IPS-18a (cell line): ENCODE measurements around the gene FER.
"Not testable (repeated sequence)": the region's sequence is repeated elsewhere in the genome, so short reads cannot be mapped to it uniquely, and the experiment has no call there.

Experiments used
- H3K27ac ChIP-seq: one replicate; pipeline ENCODE4 v1.5.1; 2013; ENCODE audit warnings: low read length
- H3K27me3 ChIP-seq: one replicate; pipeline ENCODE4 v1.6.1; 2013; ENCODE audit warnings: mild to moderate bottlenecking, low read length; ENCODE audit not compliant: control insufficient read depth, insufficient read depth
- H3K36me3 ChIP-seq: one replicate; pipeline ENCODE4 v1.6.1; 2013; ENCODE audit warnings: low read depth, low read length; ENCODE audit not compliant: control insufficient read depth
- H3K4me1 ChIP-seq: one replicate; pipeline ENCODE4 v1.6.1; 2013; ENCODE audit warnings: low read depth, low read length; ENCODE audit not compliant: control insufficient read depth
- H3K4me3 ChIP-seq: one replicate; pipeline ENCODE4 v1.5.1; 2013; ENCODE audit warnings: low read length
- H3K9ac ChIP-seq: one replicate; pipeline ENCODE4 v1.6.1; 2013; ENCODE audit warnings: mild to moderate bottlenecking, low read length, moderate library complexity
- H3K9me3 ChIP-seq: one replicate; pipeline ENCODE4 v1.6.1; 2013; ENCODE audit warnings: low read depth, low read length; ENCODE audit not compliant: control insufficient read depth

The FER gene

DNA sequence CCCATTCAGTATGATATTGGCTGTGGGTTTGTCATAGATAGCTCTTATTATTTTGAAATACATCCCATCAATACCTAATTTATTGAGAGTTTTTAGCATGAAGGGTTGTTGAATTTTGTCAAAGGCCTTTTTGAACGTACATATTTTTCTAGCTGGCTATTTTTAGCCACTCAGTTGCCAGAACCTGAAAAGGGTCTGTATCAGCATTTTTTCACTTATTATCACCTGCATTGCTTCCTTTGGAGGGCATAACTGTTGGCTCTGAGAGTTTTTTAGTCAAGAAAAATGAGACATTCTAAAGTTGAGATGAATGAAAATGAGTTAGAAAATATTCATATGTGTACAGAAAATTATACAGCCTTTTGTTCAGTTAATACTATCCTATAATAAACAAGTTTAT, 278.0 kb downstream of the FER start:
- H3K9ac ChIP-seq, H3K36me3 ChIP-seq, H3K9me3 ChIP-seq, H3K4me1 ChIP-seq, H3K27me3 ChIP-seq, H3K4me3 ChIP-seq, H3K27ac ChIP-seq: not testable (repeated sequence)

GRCh38 chr5:109027983-109028607, 280.4 kb downstream of the FER start:
- no peaks in the 10 kb centered on the region for H3K4me1 ChIP-seq
- H3K27ac ChIP-seq, result no peak overlapping the region
- H3K9ac ChIP-seq, result no peak overlapping the region
- H3K36me3 ChIP-seq, result no peaks in the 10 kb centered on the region
- no peak overlapping the region for H3K4me3 ChIP-seq
- H3K9me3 ChIP-seq, result no peaks in the 10 kb centered on the region
- no peaks in the 10 kb centered on the region for H3K27me3 ChIP-seq

GRCh38 chr5:109028608-109029299, 281.1 kb downstream of the FER start:
- Histone ChIP-seq H3K9ac (no peak overlapping the region), H3K36me3 (no peaks in the 10 kb centered on the region), H3K4me1 (no peaks in the 10 kb centered on the region), H3K9me3 (no peaks in the 10 kb centered on the region), H3K27ac (no peak overlapping the region), H3K27me3 (no peaks in the 10 kb centered on the region), H3K4me3 (no peak overlapping the region)

DNA sequence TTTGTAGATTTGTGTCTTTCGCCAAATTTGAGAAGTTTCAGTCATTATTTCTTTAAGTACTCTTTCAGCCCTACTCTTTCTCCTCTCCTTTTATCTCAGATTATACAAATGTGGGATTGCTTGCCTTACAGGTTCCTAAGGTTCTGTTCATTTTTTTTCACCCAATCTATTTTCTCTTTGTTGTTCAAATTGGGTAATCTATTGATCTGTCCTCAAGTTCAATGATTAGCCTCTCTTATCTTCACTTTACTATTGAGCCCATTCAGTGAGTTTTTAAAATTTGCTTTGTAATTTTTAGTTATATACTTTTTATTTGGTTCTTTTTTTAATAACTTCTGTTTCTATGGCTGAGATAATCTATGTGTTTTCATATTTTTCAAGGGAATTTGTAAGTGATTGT, 282.1 kb downstream of the FER start:
- H3K9me3 ChIP-seq, result no peaks in the 10 kb centered on the region
- no peak overlapping the region for H3K4me3 ChIP-seq
- H3K9ac ChIP-seq, result no peak overlapping the region
- H3K27me3 ChIP-seq, result no peaks in the 10 kb centered on the region
- H3K27ac ChIP-seq, result no peak overlapping the region
- no peaks in the 10 kb centered on the region for H3K4me1 ChIP-seq
- no peaks in the 10 kb centered on the region for H3K36me3 ChIP-seq

DNA sequence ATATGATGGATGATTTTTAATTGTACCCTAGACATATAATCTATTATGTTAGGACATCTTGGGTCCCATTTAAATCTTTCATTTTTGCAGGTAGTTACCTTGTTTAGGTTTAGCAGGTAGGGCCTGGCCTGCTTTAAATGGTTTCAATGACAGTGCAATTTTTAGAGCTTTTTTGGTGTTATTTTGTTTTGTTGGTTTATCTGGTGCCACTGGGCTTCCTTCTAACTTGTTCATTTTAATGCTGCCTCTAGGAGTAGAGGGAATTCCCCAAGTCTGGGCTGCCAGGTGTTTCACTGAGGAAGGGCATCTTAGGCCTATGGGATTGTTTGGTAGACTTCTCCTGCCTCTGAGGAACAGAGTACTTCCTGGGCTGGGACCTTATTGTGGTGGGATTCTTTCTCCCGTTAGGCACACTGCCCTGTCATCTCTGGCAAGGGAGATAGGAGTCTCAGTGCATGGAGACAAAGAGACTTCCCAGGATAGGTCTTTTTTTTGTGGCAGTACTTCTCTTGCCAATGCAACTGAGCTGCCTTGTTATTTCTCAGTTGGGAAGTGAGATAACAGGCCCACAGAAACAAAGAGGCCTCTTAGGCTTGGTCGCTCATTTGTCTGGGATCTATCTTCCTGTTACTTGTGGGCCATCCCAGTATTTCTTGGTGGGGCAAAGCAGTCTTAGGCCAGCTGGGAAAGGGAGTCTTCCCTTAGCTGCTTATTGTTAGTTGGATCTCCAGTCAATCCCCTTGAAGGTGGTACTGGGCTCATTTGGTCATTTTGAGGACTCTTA, 282.9 kb downstream of the FER start:
- H3K9ac ChIP-seq, result no peak overlapping the region
- no peaks in the 10 kb centered on the region for H3K27me3 ChIP-seq
- no peaks in the 10 kb centered on the region for H3K9me3 ChIP-seq
- no peaks in the 10 kb centered on the region for H3K4me1 ChIP-seq
- H3K36me3 ChIP-seq, result no peaks in the 10 kb centered on the region
- H3K27ac ChIP-seq, result no peak overlapping the region
- no peak overlapping the region for H3K4me3 ChIP-seq

- H3K36me3 ChIP-seq, result no peaks in the 10 kb centered on the region
- H3K27ac ChIP-seq, result no peak overlapping the region
- no peaks in the 10 kb centered on the region for H3K9me3 ChIP-seq
- no peak overlapping the region for H3K4me3 ChIP-seq
- no peaks in the 10 kb centered on the region for H3K27me3 ChIP-seq
- no peaks in the 10 kb centered on the region for H3K4me1 ChIP-seq
- no peak overlapping the region for H3K9ac ChIP-seq
Measured at GRCh38 chr5:109034306-109034705, 286.6 kb downstream of the FER start.

GRCh38 chr5:109035436-109035835, 287.7 kb downstream of the FER start:
- H3K9me3 ChIP-seq, result no peaks in the 10 kb centered on the region
- H3K4me1 ChIP-seq, result no peaks in the 10 kb centered on the region
- H3K36me3 ChIP-seq, result no peaks in the 10 kb centered on the region
- H3K4me3 ChIP-seq, result no peak overlapping the region
- H3K27ac ChIP-seq, result no peak overlapping the region
- no peaks in the 10 kb centered on the region for H3K27me3 ChIP-seq
- no peak overlapping the region for H3K9ac ChIP-seq

GRCh38 chr5:109038209-109038840, 290.6 kb downstream of the FER start:
- H3K4me3 ChIP-seq, result no peak overlapping the region
- H3K27ac ChIP-seq, result no peak overlapping the region
- no peaks in the 10 kb centered on the region for H3K36me3 ChIP-seq
- H3K27me3 ChIP-seq, result no peaks in the 10 kb centered on the region
- H3K9ac ChIP-seq, result no peak overlapping the region
- no peaks in the 10 kb centered on the region for H3K9me3 ChIP-seq
- H3K4me1 ChIP-seq, result no peaks in the 10 kb centered on the region

DNA sequence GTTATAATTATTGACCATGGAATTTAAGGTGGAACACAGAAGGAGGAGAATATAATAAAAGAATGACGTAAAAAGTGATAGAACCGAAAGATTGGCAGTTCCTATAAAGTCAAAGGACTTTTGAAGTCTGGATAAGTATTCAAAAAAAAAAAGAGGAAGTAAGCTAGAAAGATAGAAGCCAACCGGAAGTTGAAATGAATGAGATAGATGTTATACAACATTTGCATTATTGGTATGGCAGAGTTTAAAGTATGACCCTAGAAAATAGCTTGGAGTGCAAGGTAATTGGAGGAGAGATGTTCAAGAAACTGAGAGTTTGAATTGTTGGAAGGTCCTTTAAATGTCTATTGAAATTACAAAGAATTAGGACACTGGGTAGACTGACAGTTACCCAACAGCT, 293.6 kb downstream of the FER start:
- no peaks in the 10 kb centered on the region for H3K36me3 ChIP-seq
- H3K9me3 ChIP-seq, result no peaks in the 10 kb centered on the region
- no peaks in the 10 kb centered on the region for H3K27me3 ChIP-seq
- no peak overlapping the region for H3K4me3 ChIP-seq
- no peak overlapping the region for H3K9ac ChIP-seq
- H3K4me1 ChIP-seq, result no peaks in the 10 kb centered on the region
- no peak overlapping the region for H3K27ac ChIP-seq

DNA sequence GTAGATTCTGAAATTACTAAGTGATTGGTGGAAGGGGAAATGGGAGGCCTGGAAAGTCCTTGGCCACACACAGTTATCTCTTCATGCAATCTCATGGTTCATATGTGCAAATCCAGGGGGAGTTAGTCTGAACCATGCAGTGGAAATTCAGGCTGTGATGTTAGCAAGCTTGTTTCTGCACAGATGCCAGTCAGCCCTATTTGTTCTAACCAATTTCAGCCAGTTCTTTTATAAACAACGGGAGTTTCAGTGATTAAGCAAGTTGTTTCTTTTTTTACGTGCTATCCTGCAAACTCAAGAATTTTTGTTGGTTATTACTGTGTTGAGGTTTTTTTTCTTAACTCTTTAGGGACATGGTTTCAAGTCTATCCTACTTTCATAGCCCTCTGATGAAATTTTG, 298.0 kb downstream of the FER start:
- Histone ChIP-seq H3K27me3 (no peaks in the 10 kb centered on the region), H3K27ac (no peak overlapping the region), H3K9ac (no peak overlapping the region), H3K4me3 (no peak overlapping the region), H3K4me1 (no peaks in the 10 kb centered on the region), H3K36me3 (no peaks in the 10 kb centered on the region), H3K9me3 (no peaks in the 10 kb centered on the region)

- Histone ChIP-seq H3K36me3 (no peaks in the 10 kb centered on the region), H3K27me3 (no peaks in the 10 kb centered on the region), H3K27ac (no peak overlapping the region), H3K4me1 (no peaks in the 10 kb centered on the region), H3K9me3 (no peaks in the 10 kb centered on the region), H3K9ac (no peak overlapping the region), H3K4me3 (no peak overlapping the region)
Measured at GRCh38 chr5:109049565-109049964, 301.9 kb downstream of the FER start.
